GM12801 (cell line): ENCODE measurements around the gene ALS2CL.

Source experiments
- CTCF ChIP-seq: IDR thresholded peaks from one replicate; pipeline ENCODE4 v1.5.1; 2011; ENCODE audit warnings: control low read depth; ENCODE audit not compliant: insufficient read length; ENCODE audit errors: extremely low read depth

ALS2CL gene

GRCh38 chr3:46682974-46683373, 10.5 kb downstream of the ALS2CL start:
- TF ChIP-seq CTCF, result no peak

- no peak for TF ChIP-seq CTCF
Measured at GRCh38 chr3:46681856-46682540, 11.5 kb downstream of the ALS2CL start.

- TF ChIP-seq CTCF, result no peak
Measured at GRCh38 chr3:46681387-46681786, 12.1 kb downstream of the ALS2CL start.

- no peak for TF ChIP-seq CTCF
Measured at GRCh38 chr3:46680298-46680826, 13.1 kb downstream of the ALS2CL start.

- TF ChIP-seq CTCF, result no peak
Measured at GRCh38 chr3:46679681-46680080, 13.8 kb downstream of the ALS2CL start.

GRCh38 chr3:46678280-46678679, 15.2 kb downstream of the ALS2CL start:
- no peak for TF ChIP-seq CTCF

GRCh38 chr3:46677411-46677726, 16.1 kb downstream of the ALS2CL start:
- no peak for TF ChIP-seq CTCF
